ENCODE data around the gene DUSP2.

The DUSP2 gene

GRCh38 chr2:96104487-96104861 is 40.8 kb downstream of the DUSP2 start:
- no peak for DNase-seq (ENCODE audit: low read depth in 2 of 2, low spot score in 1 of 2)

DNA sequence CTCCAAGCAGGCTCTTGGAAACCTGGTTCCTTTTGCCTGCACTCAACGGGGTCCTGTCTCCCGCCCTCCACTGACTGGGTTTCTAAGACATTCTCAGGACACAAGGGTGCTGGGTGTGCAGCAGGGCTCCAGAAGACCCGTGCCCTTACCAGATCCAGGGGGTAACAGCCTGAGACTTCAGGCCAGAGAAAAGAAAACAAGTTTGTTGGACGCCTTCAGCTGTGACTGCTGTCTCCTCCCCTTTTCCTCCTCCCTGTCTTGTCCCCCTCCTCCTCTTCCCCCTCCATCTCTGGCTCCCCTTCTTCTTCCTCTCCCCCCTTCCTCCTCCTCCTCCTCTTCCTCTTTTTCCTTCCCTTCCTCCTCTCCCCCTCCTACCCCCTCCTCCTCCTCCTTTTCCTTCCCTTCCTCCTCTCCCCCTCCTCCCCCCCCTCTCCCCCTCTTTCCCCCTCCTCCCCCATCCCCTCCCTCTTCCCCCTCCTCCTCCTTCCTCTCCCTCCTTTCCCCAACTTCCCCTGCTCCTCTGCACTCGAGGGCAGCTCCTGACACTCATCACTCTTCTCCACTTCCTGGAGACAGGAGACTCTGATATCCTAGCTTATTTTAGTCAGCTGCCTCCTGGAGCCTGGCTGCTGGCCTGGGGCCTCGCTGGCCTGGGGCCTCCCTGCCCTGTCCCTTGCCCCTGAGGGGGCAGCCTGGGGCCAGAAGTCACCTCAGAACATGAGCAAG is 41.3 kb downstream of the DUSP2 start:
- no peak for DNase-seq (ENCODE audit: low read depth in 2 of 2, low spot score in 1 of 2)

DNA sequence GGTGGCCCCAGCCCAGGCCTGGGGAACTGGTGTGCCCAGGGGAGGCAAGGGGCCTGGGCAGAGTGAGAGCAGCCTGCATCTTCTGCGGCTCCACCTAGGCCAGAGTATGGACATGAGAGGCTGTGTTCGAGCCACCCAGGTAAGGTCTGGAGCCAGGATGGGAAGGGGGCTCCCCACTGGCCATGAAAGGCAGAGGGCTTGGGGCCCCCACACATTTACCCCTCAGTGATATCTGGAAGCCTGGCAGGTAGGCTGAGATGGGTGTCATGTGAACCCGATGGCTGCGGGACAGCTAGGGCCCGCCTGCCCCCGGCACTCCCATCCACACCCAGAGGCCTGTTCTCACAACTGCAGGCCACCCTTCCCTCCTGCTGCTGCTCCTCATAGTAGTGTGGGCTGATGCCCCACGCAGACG is 42.0 kb downstream of the DUSP2 start:
- no peak for DNase-seq (ENCODE audit: low read depth in 2 of 2, low spot score in 1 of 2)

DNA sequence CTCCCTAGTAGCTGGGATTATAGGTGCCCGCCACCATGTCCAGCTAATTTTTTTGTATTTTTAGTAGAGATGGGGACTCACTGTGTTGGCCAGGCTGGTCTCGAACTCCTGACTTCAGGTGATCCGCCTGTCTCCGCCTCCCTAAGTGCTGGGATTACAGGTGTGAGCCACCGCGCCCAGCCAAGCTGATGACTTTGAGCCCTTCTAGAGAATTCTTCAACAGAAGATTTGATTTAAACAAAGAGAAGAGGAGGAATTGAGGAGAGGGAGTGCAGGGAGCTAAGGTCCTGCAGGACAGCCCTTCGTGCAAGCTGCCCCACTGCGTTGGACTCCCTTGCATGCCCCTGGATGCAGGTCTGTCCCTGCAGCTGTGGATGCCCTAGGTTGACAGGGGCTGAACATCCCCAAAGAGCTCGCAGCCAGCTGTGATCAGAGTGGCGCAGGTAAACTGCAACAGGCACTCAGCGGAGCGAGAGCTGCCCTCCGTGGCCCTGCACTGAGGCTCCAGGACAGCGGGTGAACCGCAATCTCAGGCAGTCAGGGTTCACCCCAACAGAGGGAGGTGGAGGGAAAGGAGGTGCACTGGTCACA is 42.5 kb downstream of the DUSP2 start:
- DNase-seq (ENCODE audit: low read depth in 2 of 2, low spot score in 1 of 2), result no peak

GRCh38 chr2:96100893-96101304 is 44.3 kb downstream of the DUSP2 start:
- no peak for DNase-seq (ENCODE audit: low read depth in 2 of 2, low spot score in 1 of 2)

DNA sequence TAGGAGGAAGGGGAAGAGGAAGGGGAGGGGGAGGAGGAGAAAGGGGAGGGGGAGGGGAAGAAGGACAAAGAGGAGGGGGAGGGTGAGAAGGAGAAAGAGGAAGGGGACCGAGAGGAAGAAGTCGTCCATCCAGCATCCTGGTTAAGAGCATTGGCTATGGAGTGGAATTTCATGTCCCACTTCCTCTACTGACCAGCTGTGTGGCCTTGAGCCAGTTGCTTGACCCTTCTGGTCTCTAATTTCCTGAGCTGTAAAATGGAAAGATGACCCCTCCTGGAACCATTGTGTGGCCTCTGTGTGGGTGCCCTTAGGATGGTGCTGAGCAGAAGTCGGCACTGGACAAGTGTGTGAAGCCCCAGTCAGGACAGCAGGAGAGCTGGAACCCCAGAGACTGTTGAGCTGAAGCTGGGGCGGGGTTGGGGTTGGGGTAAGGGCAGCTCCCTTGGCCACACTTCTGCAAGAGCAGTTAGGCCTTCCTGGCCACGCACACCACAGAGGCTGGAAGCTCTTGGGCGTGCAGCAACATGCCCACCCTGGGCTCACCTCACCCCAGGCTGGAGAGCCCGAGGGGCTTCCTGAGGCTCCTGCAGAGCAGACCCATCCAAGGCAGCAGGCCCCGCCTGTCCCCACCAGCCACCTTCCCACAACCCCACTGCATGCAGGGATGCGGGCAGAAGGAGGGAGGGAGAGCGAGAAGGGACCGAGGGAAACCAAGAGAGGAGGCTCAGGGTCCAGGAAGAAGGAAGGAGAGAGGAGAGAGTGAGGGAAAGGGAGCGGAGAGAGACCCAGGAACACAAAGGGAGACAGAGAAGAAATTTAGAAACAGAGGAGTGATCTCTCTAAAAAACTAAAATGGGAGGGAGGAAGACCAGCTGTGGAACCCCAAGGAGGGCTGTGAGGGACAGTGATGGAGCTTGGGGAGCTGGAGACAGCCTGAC is 45.1 kb downstream of the DUSP2 start:
- no peak for DNase-seq (ENCODE audit: low read depth in 2 of 2, low spot score in 1 of 2)

DNA sequence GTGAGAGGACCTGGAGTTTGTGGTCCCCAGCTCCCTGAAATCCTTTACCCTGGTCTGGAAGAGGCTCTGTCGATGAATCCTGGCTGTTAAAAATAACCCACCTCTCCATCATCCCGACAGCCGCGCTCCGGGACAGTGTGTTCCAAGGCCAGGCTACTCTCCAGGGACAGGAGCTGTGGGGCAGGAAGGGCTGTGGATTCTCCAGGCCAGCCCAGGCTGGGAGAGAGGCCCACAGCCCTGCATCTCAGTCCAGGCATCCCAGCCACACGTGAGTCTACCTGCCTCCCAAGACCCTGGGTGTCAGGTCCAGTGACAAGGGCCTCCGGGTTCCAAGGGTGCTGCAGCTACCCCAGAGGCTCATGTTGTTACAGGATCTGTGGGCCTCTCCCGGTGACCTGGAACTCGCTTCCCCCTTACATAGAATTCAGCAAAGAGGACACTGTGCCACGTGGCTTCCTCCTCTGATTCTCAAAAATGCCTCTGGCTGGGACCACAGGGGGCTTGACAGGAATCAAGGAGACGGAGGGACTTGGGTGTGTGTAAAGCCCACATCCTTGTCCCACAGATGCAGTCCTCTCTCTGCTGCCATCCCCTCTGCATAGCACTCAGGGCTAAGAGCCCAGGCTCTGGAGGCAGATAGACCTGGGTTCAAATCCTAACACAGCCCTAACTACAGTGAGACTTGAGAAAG is 46.2 kb downstream of the DUSP2 start:
- no peak for DNase-seq (ENCODE audit: low read depth in 2 of 2, low spot score in 1 of 2)

DNA sequence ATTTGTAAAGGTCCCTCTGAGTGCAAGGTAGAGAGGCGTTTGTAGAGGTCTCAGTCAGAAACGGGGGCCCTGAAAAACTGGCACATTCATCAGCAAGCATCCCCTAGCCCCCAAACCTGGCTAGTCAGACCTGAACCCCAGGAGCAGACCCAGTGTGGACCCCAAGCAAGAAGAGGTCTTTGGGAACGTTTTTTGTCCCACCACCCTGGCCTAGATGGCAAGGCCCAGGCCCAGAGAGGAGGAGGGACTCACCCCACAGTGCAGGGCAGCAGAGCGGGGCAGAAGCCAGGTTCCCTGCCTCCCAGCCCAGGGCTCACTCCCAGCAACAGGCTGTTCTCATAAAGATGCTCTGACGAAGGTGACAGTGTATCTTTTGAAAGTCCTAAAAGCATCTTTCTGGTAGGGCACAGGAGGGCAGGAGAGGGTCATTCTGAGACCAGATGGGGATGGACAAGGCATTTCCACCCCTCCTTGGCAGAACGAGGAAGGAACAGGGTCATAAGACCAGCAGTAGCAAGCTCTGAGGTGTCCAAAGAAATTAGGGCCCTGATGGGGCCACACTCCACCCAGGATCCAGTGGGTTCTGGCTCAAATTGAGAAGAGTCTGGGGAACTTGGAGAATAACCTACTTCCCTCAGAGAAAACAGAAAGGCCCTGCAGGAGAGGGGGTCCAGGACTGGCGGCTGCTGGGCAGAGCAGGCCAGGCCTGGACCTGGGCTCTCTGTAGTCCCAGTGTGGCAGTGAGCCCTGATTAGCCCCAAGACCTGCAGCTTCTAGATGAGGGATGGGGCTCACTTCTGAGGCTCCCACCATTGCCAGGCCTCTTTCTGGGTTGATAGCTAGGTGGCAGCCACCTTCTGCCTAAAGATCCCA is 47.1 kb downstream of the DUSP2 start:
- no peak for DNase-seq (ENCODE audit: low read depth in 2 of 2, low spot score in 1 of 2)

DNA sequence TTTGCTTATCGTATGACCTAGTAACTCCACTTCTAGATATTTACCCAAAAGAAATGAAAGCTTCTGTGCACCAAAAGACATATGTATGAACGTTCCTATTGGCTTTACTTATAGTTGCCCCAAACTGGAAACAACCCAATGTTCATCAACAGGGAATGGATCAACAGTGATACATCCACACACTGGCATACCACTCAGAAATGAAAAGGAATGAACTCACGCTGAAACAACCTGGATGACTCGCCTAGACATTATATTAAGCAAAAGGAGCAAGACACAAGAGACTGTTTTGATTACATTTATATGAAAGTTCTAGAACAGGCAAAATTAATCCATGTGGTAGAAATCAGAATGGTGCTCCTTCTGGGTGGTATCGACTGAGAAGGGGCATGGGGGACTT is 47.8 kb downstream of the DUSP2 start:
- DNase-seq (ENCODE audit: low read depth in 2 of 2, low spot score in 1 of 2), result no peak

- DNase-seq (ENCODE audit: low read depth in 2 of 2, low spot score in 1 of 2), result no peak
Observed at GRCh38 chr2:96095116-96095636, 50.1 kb downstream of the DUSP2 start.

GRCh38 chr2:96093528-96093927 is 51.7 kb downstream of the DUSP2 start:
- DNase-seq (ENCODE audit: low read depth in 2 of 2, low spot score in 1 of 2), result no peak

Data from stimulated activated CD8-positive, alpha-beta memory T cell treated with anti-CD3 and anti-CD28 coated beads, Interleukin-4, amount 100 ng/mL, for 4 hours (primary cell).